HCT116 (cell line): ENCODE data around the gene ZNF276. TPM values are rescaled to one million over a fixed set of nuclear protein-coding genes. Genes with fewer than 3 reads are reported as not detected.

Experiments
- ATAC-seq: fragments of 200-7000 bp; cut with Tn5 transposase; 2 replicates; pipeline ENCODE4 v1.9.1; 2020; ENCODE audit warnings: mild to moderate bottlenecking, moderate library complexity
- BruUV-seq: library from RNA; stranded (reverse); fragments of 400-500 nt; replicated peaks from 2 replicates; lab custom pipeline; 2021; lab: Mats Ljungman, UMichigan
- CTCF ChIA-PET: fragments of 300-600 bp; sonication (Branson Sonifier 250); formaldehyde crosslinking; loops from one replicate; lab custom pipeline; 2021; ENCODE audit warnings: antibody characterized with exemption; lab: Charles Lee
- POLR2A ChIA-PET: fragments of 300-600, 350-600 bp; sonication (Branson Sonifier 250); formaldehyde crosslinking; loops from one replicate; lab custom pipeline; 2021; ENCODE audit warnings: antibody characterized with exemption; lab: Charles Lee
- RAD21 ChIA-PET, 2 experiments: fragments of 300-600 bp; sonication (Branson Sonifier 250); formaldehyde crosslinking; loops; one replicate each; lab custom pipeline; 2023; ENCODE audit warnings: low total read pairs in 2 of 2; ENCODE audit not compliant: uncharacterized antibody in 2 of 2, unreplicated experiment in 2 of 2, low non-redundant PET in 1 of 2; lab: Charles Lee
- DNase-seq: peaks from one replicate; pipeline ENCODE4 v3.0.0-alpha.2; 2010; ENCODE audit warnings: low read depth, low spot score
- H2AFZ ChIP-seq: fragments of 200-600 bp; shearing (Covaris generic), sonication (generic); 2 replicates; pipeline ENCODE4 v1.6.1; 2017; ENCODE audit warnings: low read depth, mixed run types, mixed read lengths, antibody characterized with exemption, low read length; ENCODE audit not compliant: poor library complexity, severe bottlenecking
- H3K27ac ChIP-seq: 2 replicates; pipeline ENCODE4 v1.5.1; 2012; ENCODE audit warnings: low read depth, low read length
- H3K27me3 ChIP-seq: fragments of 200-600 bp; sonication (generic); 2 replicates; pipeline ENCODE4 v1.6.1; 2016; ENCODE audit warnings: mixed run types, low read length, mixed read lengths; ENCODE audit not compliant: insufficient read depth
- H3K36me3 ChIP-seq, 2 experiments: fragments of 200-500 bp in 1 of 2; fragments of 200-600 bp in 1 of 2; sonication (Bioruptor generic) in 1 of 2; sonication (generic) in 1 of 2; 2 replicates each; pipeline versions ENCODE4 v1.5.1 to v1.6.1; 2014 to 2016; ENCODE audit warnings: low read length in 2 of 2, inconsistent platforms in 1 of 2, mixed read lengths in 1 of 2, mixed run types in 1 of 2; ENCODE audit not compliant: insufficient read depth in 2 of 2, control insufficient read depth in 1 of 2
- H3K4me1 ChIP-seq, 2 experiments: fragments of 200-600 bp in 1 of 2; sonication (generic) in 1 of 2; 2 replicates each; pipeline versions ENCODE4 v1.5.1 to v1.6.1; 2012 to 2017; ENCODE audit warnings: low read length in 2 of 2, inconsistent platforms in 1 of 2, mild to moderate bottlenecking in 1 of 2, mixed read lengths in 1 of 2, mixed run types in 1 of 2, moderate library complexity in 1 of 2; ENCODE audit not compliant: insufficient read depth in 2 of 2, control insufficient read depth in 1 of 2
- H3K4me2 ChIP-seq: fragments of 200-600 bp; sonication (generic); 2 replicates; pipeline ENCODE4 v1.6.1; 2017; ENCODE audit warnings: mixed run types, low read length, mixed read lengths
- H3K4me3 ChIP-seq, 2 experiments: fragments of 200-600 bp in 1 of 2; sonication (generic) in 1 of 2; replicated peaks in 1 of 2; 2 replicates each; pipeline ENCODE4 v1.5.1; 2011 to 2016; ENCODE audit warnings: low read length in 2 of 2, control low read depth in 1 of 2, low read depth in 1 of 2, mild to moderate bottlenecking in 1 of 2, mixed read lengths in 1 of 2, mixed run types in 1 of 2
- H3K79me2 ChIP-seq: fragments of 200-600 bp; sonication (generic); 2 replicates; pipeline ENCODE4 v1.6.1; 2017; ENCODE audit warnings: mild to moderate bottlenecking, mixed run types, low read length, moderate library complexity, mixed read lengths; ENCODE audit not compliant: insufficient read depth
- H3K9ac ChIP-seq: fragments of 200-600 bp; sonication (generic); 2 replicates; pipeline ENCODE4 v1.6.1; 2016; ENCODE audit warnings: low read length, mixed read lengths
- H3K9me2 ChIP-seq: fragments of 200-600 bp; sonication (generic), shearing (Covaris generic); 2 replicates; pipeline ENCODE4 v1.6.1; 2017; ENCODE audit warnings: mixed run types, mild to moderate bottlenecking, moderate library complexity; ENCODE audit not compliant: insufficient read depth
- H3K9me3 ChIP-seq, 2 experiments: fragments of 200-500 bp in 1 of 2; fragments of 200-600 bp in 1 of 2; sonication (Bioruptor generic) in 1 of 2; sonication (generic) in 1 of 2; 2 replicates each; pipeline ENCODE4 v1.6.1; 2014 to 2017; ENCODE audit warnings: low read length in 2 of 2, mixed read lengths in 2 of 2, inconsistent platforms in 1 of 2, low read depth in 1 of 2, mild to moderate bottlenecking in 1 of 2, mixed run types in 1 of 2, moderate library complexity in 1 of 2; ENCODE audit not compliant: control insufficient read depth in 1 of 2, insufficient read depth in 1 of 2
- H4K20me1 ChIP-seq: fragments of 200-600 bp; sonication (generic), shearing (Covaris generic); 2 replicates; pipeline ENCODE4 v1.6.1; 2017; ENCODE audit warnings: mixed run types, mild to moderate bottlenecking, moderate library complexity; ENCODE audit not compliant: insufficient read depth
- CBX3 ChIP-seq: IDR thresholded peaks from 2 replicates; pipeline ENCODE4 v1.6.1; 2012; ENCODE audit warnings: low read depth
- CEBPB ChIP-seq: IDR thresholded peaks from 2 replicates; pipeline ENCODE4 v1.6.1; 2012; ENCODE audit warnings: low read depth
- CTCF ChIP-seq, 3 experiments: fragments of 200-600 bp in 1 of 3; sonication (generic) in 1 of 3; IDR thresholded peaks in 2 of 3; conservative IDR thresholded peaks in 1 of 3; 2 replicates each; pipeline ENCODE4 v1.5.1; 2012 to 2017; ENCODE audit warnings: low read depth in 2 of 3, low read length in 2 of 3, antibody characterized with exemption in 1 of 3, borderline replicate concordance in 1 of 3, control low read depth in 1 of 3, mild to moderate bottlenecking in 1 of 3, mixed read lengths in 1 of 3, mixed run types in 1 of 3, moderate library complexity in 1 of 3; ENCODE audit not compliant: insufficient read depth in 1 of 3
- ELF1 ChIP-seq: IDR thresholded peaks from 2 replicates; pipeline ENCODE4 v1.6.1; 2012; ENCODE audit warnings: low read depth, borderline replicate concordance
- EZH2 ChIP-seq: fragments of 200-600 bp; sonication (generic); IDR thresholded peaks from 2 replicates; pipeline ENCODE4 v1.6.1; 2017; ENCODE audit warnings: antibody characterized with exemption, mixed run types
- EZH2phosphoT487 ChIP-seq: fragments of 200-600 bp; IDR thresholded peaks from 2 replicates; pipeline ENCODE4 v1.6.1; 2018; ENCODE audit warnings: antibody characterized with exemption, borderline replicate concordance
- FOSL1 ChIP-seq: IDR thresholded peaks from 2 replicates; pipeline ENCODE4 v1.6.1; 2012; ENCODE audit warnings: low read depth
- JUND ChIP-seq: IDR thresholded peaks from 2 replicates; pipeline ENCODE4 v1.6.1; 2012
- MAX ChIP-seq: IDR thresholded peaks from 2 replicates; pipeline ENCODE4 v1.6.1; 2012
- POLR2A ChIP-seq: IDR thresholded peaks from 2 replicates; pipeline ENCODE4 v1.7.0; 2011; ENCODE audit warnings: borderline replicate concordance; ENCODE audit not compliant: insufficient read depth, insufficient read length; ENCODE audit errors: extremely low read depth
- RAD21 ChIP-seq: IDR thresholded peaks from 2 replicates; pipeline ENCODE4 v1.6.1; 2012; ENCODE audit warnings: low read depth, mild to moderate bottlenecking
- SIN3A ChIP-seq: IDR thresholded peaks from 2 replicates; pipeline ENCODE4 v1.6.1; 2012; ENCODE audit warnings: low read depth
- SRF ChIP-seq: IDR thresholded peaks from 2 replicates; pipeline ENCODE4 v1.6.1; 2012; ENCODE audit warnings: low read depth
- TCF7L2 ChIP-seq: IDR thresholded peaks from 2 replicates; pipeline ENCODE4 v1.7.0; 2011; ENCODE audit warnings: borderline replicate concordance, inconsistent platforms; ENCODE audit not compliant: insufficient read depth, insufficient read length; ENCODE audit errors: extremely low read depth
- YY1 ChIP-seq: IDR thresholded peaks from 2 replicates; pipeline ENCODE4 v1.6.1; 2011; ENCODE audit warnings: low read length, low read depth, moderate library complexity, mild to moderate bottlenecking; ENCODE audit not compliant: insufficient replicate concordance; ENCODE audit errors: extremely low read depth
- ZBTB33 ChIP-seq: IDR thresholded peaks from 2 replicates; pipeline ENCODE4 v1.6.1; 2011; ENCODE audit warnings: mild to moderate bottlenecking, low read length, moderate library complexity; ENCODE audit not compliant: insufficient replicate concordance; ENCODE audit errors: extremely low read depth
- ZFX ChIP-seq: fragments of 450-650 bp; IDR thresholded peaks from 2 replicates; pipeline ENCODE4 v1.6.1; 2017
- ZNF274 ChIP-seq: fragments of 200-500 bp; sonication (Bioruptor generic); IDR thresholded peaks from 2 replicates; pipeline ENCODE4 v1.6.1; 2014; ENCODE audit warnings: mild to moderate bottlenecking, low read depth, low read length, inconsistent platforms
- intact Hi-C: fragments of 100-400 bp; cut with micrococcal nuclease; formaldehyde crosslinking; loops from 2 replicates; pipeline ENCODE4 v1.10.0; 2022
- total RNA-seq: library from RNA; stranded (reverse); gene quantifications from one replicate; pipeline ENCODE4 v1.2.1, GENCODE V29; 2021; ENCODE audit not compliant: unreplicated experiment
- TF ChIP-seq, protein P1 (sequence below): IDR thresholded peaks from 2 replicates; pipeline ENCODE4 v1.6.1; 2012

Gene ZNF276
- total RNA-seq, 1 experiment from 2014 or later: 49.9 TPM

DNA sequence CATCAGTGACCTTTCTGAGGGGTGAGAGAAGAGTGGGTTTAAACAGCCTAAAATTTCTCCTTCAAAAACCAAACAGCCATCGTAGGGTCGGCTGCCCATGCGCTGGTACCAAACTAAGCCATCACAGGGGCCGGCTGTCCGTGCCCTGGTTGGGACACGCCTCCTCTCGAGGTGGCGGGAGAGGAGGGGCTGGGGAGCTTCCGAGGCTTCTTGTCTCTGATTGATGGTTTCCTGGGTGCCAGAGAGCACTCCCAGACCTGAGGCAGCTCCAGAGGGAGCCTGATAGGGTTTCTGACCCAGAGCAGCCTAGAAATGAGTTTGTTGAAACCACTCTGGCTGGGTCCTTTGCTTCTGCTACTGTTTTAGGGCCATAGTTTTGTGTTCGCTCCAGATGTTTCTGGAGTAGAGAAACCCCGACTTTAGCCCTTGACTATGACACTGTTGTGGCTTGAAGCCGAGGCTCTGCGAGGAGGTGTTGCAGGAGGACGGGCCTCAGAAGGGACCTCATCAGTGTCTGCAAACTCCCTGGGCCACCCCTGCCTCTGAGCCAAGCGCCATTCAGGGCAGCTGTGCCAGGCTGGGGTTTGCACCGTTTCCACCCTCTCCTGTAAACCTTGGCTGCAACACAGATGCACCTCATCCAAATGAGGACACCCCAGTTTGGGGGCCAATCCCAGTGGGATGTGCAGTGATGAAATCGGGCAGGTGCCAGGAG is 6.2 kb downstream of the ZNF276 start:
- BruUV-seq: no TSS peak
- CTCF ChIA-PET: no interaction called here

More for the DNA sequence above, 6.2 kb downstream of the ZNF276 start:
- Histone ChIP-seq H3K27ac (no peak overlapping the region), H3K79me2 (peaks cover 29% of the 10 kb centered on the region; the same call in 1 of the 2 replicates), H3K27me3 (no peaks in the 10 kb centered on the region), H3K9me2 (no peaks in the 10 kb centered on the region), H4K20me1 (peaks cover 1% of the 10 kb centered on the region; the same call in 1 of the 2 replicates), H2AFZ (no peak overlapping the region), H3K9me3 (no peaks in the 10 kb centered on the region), H3K36me3 (peaks cover 34 to 47% of the 10 kb centered on the region in 2 experiments), H3K4me3 (no peak overlapping the region), H3K4me1 (peaks cover 10% of the 10 kb centered on the region in 2 experiments), H3K4me2 (no peak overlapping the region), H3K9ac (no peak overlapping the region)
- ATAC-seq: no peak
- TF ChIP-seq RAD21: no peak
- TF ChIP-seq SIN3A: no peak
- no peak for TF ChIP-seq POLR2A
- TF ChIP-seq EZH2phosphoT487: no peak
- TF ChIP-seq ZBTB33: no peak
- TF ChIP-seq YY1: no peak
- no peak for TF ChIP-seq JUND
- TF ChIP-seq TCF7L2: no peak
- no peak for TF ChIP-seq FOSL1
- TF ChIP-seq ZFX: no peak
- TF ChIP-seq SRF: no peak
- TF ChIP-seq CEBPB: no peak
- no peak for TF ChIP-seq CTCF (IDR thresholded peaks at IDR 0.05 in 2 of 3, conservative IDR thresholded peaks at IDR 0.05 in 1 of 3; ENCODE audit: borderline replicate concordance in 1 of 3, insufficient read depth in 1 of 3, low read depth in 2 of 3, low read length in 2 of 3)
- no peak for TF ChIP-seq ZNF274
- TF ChIP-seq, protein P1, sequence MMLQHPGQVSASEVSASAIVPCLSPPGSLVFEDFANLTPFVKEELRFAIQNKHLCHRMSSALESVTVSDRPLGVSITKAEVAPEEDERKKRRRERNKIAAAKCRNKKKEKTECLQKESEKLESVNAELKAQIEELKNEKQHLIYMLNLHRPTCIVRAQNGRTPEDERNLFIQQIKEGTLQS: no peak
- no peak for TF ChIP-seq EZH2
- TF ChIP-seq CBX3: no peak
- TF ChIP-seq ELF1: no peak
- no peak for TF ChIP-seq MAX
- intact Hi-C loops: no loop called here
- no peak for DNase-seq
- ChIA-PET RAD21 (no interaction called here), POLR2A (no interaction called here)
